OCI-LY3 (cell line): ENCODE data around the gene ABCB6.

Experiments used
- EZH2phosphoT487 ChIP-seq: fragments of 200-600 bp; shearing (Covaris generic); IDR thresholded peaks from 2 replicates; pipeline ENCODE4 v1.6.1; 2018; ENCODE audit warnings: antibody characterized with exemption, mixed run types, low read depth
- TF ChIP-seq, protein P1 (sequence below): fragments of 200-600, 300-600 bp; sonication (generic); IDR thresholded peaks from 2 replicates; pipeline ENCODE4 v1.5.1; 2014; ENCODE audit warnings: antibody characterized with exemption, low read length, low read depth

DNA sequence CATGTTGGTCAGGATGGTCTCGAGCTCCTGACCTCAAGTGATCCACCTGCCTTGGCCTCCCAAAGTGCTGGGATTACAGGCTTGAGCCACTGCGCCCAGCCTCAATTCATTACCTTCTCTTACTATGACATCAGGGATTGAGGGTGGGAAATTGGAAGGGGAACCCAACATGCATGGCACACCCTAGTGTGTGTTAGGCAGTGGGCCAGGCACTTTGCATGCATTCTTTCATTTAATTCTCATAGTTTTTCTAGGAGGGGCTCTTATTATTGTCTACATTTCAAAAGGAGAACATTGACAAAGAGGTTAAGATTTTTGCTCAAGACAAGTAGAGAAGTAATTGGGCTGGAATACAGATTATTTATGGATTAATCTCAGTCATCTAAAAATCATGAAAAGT, 49.5 kb upstream of the ABCB6 start:
- TF ChIP-seq, protein P1, sequence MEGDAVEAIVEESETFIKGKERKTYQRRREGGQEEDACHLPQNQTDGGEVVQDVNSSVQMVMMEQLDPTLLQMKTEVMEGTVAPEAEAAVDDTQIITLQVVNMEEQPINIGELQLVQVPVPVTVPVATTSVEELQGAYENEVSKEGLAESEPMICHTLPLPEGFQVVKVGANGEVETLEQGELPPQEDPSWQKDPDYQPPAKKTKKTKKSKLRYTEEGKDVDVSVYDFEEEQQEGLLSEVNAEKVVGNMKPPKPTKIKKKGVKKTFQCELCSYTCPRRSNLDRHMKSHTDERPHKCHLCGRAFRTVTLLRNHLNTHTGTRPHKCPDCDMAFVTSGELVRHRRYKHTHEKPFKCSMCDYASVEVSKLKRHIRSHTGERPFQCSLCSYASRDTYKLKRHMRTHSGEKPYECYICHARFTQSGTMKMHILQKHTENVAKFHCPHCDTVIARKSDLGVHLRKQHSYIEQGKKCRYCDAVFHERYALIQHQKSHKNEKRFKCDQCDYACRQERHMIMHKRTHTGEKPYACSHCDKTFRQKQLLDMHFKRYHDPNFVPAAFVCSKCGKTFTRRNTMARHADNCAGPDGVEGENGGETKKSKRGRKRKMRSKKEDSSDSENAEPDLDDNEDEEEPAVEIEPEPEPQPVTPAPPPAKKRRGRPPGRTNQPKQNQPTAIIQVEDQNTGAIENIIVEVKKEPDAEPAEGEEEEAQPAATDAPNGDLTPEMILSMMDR: no peak
- TF ChIP-seq EZH2phosphoT487: no peak
